NB4 (cell line): ENCODE results near the gene LIPT1.

Source experiments
- MYC ChIP-seq: IDR thresholded peaks from 2 replicates; pipeline ENCODE4 v1.6.1; 2011; ENCODE audit warnings: low read depth, low read length
- POLR2A ChIP-seq: IDR thresholded peaks from 2 replicates; pipeline ENCODE4 v1.6.1; 2011; ENCODE audit warnings: mild to moderate bottlenecking; ENCODE audit not compliant: insufficient read length; ENCODE audit errors: extremely low read depth
- TF ChIP-seq, protein P1 (sequence below): IDR thresholded peaks from one replicate; pipeline ENCODE4 v1.5.1; 2012; ENCODE audit warnings: low read depth, low read length

DNA sequence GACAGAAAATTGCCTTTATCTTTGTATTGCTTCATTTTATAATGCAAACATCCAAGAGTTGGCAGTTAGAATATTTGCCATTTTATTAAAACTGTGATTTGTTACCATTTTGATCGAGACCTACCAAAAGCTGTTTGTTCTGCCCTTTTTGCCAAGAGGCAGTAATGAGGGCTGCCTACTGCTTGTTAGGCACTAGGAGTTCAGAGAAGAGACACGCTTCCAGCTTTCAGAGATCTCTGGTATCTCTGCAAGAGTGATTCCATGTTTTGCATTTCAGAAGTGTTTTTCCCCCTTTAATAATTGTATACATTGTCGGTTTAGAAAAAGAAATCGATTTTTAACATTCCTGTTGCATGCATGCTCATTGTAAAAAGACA, 26.8 kb downstream of the LIPT1 start:
- TF ChIP-seq POLR2A (no peak), MYC (no peak)
- TF ChIP-seq, protein P1, sequence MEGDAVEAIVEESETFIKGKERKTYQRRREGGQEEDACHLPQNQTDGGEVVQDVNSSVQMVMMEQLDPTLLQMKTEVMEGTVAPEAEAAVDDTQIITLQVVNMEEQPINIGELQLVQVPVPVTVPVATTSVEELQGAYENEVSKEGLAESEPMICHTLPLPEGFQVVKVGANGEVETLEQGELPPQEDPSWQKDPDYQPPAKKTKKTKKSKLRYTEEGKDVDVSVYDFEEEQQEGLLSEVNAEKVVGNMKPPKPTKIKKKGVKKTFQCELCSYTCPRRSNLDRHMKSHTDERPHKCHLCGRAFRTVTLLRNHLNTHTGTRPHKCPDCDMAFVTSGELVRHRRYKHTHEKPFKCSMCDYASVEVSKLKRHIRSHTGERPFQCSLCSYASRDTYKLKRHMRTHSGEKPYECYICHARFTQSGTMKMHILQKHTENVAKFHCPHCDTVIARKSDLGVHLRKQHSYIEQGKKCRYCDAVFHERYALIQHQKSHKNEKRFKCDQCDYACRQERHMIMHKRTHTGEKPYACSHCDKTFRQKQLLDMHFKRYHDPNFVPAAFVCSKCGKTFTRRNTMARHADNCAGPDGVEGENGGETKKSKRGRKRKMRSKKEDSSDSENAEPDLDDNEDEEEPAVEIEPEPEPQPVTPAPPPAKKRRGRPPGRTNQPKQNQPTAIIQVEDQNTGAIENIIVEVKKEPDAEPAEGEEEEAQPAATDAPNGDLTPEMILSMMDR: no peak
